ENCODE results near the gene RASGRF2. TPM values are rescaled to one million over a fixed set of nuclear protein-coding genes. Genes with fewer than 3 reads are reported as not detected.

The RASGRF2 gene
- total and polyA plus RNA-seq, 2 of the 8 experiments (the other 6 are each of a cell fraction or from before 2014, with no cell fraction given) = 2.6 to 29.5 TPM

- peak; percentile 12 to 28 (median 25); a peak in 3 of 4 replicates for TF ChIP-seq CTCF (IDR thresholded peaks at IDR 0.05; ENCODE audit: control extremely low read depth in 1 of 3, insufficient read depth in 1 of 3, low read depth in 1 of 3, low read length in 3 of 3)
Measured at GRCh38 chr5:81205058-81205457, 244.9 kb downstream of the RASGRF2 start (continued).

Data from H1 (cell line).